Right kidney (tissue), 1 donor: Measurements from ENCODE around the gene KRT81.
"Not testable (repeated sequence)": the region's sequence is repeated elsewhere in the genome, so short reads cannot be mapped to it uniquely, and the experiment has no call there.

Experiments used
- DNase-seq: peaks from one replicate; pipeline ENCODE4 v3.0.0-alpha.2; 2016

The KRT81 gene

DNA sequence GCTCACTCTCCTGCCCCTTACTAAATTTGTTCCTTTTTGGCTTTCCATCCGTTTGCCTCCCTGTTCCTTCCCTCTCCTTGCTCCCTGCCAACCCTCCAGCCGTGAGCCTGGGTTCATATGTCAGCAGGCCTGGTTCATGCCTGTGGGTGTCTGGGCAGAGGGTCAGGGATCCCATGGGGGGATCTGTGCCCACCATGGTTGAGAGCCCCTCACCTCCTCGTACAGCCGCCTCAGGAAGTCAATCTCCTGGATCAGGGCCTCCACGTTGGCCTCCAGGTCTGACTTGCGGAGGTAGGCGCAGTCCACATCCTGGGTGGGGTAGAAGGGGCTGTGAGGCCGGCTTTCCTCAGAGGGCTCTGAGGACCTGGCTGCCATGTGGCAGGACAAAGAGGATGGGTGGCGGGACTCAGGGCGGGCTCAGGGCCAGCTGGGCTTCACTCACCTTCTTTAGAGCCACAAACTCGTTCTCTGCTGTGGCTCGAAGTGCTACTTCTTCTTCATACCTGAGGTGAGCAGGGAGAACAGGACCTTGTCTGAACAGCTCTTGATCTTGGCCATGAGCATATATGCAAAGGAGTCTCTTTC, 26.2 kb upstream of the KRT81 start:
- DNase-seq: no peak

DNA sequence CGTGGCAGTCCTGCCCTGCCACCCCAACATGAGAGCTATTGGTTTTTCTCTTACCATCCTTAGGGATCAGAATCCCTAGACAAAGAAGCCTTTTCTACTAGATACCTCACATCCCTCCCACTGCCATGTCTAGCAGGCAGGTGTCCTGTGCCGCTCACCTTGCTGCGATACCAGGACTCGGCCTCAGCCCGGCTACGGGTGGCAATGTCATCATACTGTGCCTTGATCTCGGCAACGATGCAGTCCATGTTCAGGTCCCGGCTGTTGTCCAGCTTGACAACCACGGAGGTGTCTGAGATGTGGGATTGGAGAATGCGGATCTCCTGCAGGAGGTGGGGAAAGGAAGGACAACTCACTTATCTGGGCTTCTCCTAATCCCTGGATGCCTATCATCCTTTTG, 25.4 kb upstream of the KRT81 start:
- DNase-seq: no peak

DNA sequence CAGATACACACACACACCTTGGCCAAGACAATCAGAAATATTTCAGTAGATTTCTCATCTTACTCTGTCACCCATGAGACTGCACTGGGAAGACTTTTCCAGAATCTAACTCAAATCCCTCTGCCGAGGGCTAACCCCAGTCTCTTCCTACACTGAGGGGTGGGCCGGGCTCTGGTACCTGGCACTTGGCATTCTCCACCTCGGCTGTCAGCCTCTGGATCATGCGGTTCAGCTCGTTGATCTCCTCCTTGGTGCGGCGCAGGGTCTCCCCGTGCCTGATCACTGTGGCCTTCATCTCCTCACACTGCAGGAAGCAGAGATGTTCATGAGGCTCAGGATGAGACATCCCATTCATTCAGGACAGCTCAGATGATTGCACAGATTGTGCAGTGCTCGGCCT, 25.0 kb upstream of the KRT81 start:
- no peak for DNase-seq

DNA sequence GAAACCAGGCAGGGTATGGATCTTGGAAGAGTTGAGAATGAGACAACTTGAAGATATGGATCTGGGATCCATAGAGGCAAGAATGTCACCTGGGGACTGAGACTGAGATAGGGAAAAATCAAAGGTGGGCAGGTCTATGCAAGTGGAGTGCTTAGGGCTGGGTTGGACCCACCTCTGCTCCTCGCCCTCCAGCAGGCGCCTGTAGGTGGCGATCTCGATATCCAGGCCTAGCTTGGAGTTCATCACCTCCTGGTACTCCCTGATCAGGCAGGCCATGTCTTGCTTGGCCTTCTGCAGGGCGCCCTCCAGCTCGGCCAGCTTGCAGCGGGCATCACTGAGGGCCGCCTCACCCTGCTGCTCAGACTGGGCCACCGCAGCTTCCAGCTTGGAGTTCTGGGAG, 24.4 kb upstream of the KRT81 start:
- DNase-seq: not testable (repeated sequence)

DNA sequence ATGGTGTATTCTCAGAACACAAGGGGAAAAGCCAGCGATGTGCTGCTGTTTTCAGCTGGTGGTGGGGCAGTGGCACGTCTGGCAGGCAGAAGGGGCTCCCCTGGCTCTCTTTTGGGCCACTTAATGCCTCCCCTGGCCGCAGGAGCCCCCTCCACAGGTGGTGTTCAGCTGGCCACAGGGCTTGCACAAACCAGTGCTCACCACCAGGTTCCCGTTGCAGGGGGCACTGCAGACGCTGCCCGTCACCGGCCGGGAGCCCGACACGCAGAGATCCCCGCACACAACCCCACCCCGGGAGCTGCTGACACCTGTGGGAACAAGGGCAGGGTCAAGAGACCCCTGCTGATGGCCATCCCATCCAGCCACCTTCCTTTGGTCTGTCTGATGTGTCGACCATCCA, 23.2 kb upstream of the KRT81 start:
- DNase-seq: no peak

DNA sequence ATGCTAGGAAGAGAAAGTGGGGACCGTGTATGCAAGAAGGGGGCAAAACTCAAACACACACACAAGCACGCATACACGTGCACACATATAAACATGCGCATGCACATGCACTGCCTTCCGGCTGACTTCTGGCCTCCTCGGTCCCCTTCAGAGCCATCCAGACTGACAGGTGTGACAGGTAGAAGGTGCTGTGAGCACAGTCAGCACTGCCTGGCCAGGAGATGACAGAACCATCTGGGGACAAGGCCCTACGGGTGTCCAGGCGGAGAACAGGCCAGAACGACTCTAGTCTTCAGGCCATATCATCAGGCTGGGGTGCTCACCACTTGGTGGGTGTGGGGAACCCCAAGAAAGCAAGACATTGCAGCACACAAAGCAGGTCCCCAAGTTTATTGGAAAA, 22.6 kb upstream of the KRT81 start:
- no peak for DNase-seq

DNA sequence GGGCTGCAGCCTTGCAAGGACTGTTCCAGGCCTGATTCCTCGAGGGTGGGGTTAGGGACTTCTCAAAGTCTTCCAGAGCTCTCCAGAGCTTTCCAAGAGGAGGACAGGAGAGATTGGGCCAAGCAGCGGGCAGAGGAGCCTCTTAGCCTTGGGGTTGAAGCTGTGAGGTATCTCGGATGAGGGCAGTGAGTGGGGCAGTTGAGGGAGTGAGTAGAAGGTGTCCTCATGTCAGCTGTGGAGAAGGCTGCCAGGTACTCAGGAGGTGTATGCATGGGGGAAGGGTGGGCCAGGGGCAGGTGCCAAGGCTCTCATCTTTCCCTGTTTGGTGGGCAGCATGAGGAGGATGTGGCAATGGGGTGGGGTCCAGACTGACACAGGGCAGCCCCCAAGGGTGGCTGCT, 22.1 kb upstream of the KRT81 start:
- DNase-seq: no peak

DNA sequence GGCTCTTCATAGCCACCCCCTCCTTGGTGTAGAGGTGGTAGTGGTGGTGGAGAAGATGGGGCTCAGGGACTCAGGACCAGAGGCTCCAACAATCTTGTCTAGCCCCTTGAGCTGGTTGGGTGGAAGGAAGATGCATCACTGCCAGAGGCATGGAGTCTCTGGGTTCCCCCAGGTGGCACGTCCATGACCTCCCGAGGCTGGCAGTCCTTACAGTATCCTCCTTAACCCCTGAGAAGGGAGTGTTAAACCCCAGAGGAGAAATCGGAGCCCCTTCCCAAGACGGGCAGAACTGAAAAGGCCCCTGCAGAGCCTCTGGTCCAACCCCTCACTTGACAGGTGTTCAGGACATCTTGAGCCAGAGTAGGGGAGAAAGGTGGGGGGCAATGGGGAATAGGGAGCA, 20.8 kb upstream of the KRT81 start:
- DNase-seq: no peak

DNA sequence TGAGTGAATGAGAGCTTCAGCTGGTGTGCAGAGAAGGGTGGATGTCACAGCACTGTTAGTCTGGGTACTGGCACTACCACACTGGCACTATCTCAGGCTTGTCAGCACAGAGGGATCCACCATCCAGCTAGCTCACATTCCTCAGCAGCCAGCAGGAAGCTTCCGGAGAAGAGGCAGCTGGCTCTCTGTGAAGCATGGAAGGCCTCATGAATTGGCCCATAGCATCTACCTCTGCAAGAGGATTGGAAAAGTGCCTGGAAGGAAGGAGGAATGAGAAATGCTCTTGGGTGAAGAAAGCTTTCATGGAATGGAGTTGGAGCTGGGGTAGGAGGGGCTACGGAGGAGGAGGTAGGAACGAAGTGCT, 19.9 kb upstream of the KRT81 start:
- no peak for DNase-seq

DNA sequence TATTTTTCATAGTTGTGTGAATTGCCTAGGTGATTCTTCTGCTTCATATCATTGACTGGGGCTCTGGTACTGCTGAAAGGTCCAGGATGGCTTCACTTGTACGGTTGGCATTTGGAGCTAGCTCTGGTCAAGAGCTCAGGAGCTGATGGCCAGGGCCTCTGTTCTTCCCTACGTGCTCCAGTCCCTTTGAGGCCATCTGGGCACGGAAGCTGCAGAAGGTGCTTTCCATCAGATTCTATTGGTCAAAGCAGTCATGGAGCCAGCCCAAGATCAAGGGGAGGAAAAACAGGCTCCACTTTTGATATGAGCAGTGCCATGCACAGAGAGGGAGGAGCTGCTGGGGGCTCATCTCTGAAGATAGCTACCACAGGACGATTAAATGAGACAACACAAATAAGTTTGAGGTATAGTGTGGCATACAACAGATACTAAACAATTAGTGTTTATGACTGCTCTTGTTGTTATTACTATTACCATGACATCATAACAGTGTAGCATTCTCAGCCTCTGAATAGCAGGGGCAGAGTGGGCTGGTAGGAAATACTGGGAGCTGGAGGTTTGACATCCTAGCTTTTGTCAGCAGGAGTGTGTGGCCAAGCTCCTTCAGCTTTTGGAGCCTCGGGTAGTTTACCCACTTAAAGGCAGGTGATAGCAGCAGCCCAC, 19.4 kb upstream of the KRT81 start:
- DNase-seq: no peak

DNA sequence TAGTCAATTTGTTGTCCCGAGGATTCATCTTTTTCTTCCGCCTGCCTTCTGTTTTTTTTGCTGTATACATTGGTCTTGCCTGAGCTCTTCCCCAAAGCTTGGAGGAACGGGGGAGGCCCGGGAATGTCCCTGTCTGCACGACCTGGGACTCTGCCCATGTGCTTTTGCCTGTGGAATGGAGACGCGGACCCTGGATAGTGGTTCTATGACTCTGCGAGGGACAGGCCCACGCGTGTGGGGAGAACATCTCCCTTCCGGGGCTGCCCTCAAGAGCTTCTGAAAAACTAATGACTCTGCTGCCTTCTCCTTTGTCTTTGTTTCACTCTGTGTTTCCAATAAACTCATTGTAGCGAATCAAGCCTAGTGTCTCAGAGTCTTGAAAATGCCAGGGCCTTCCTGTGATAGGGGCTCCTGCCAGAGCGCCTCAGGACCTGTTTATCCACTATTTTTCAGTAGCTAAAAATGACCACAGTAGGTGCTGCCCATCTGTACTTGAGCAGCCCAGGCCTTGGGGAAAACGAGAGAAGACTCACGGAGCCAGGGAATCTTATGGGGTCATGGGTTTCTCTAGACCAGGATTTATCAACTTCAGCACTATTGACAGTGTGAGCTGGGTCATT, 17.6 kb upstream of the KRT81 start:
- no peak for DNase-seq

DNA sequence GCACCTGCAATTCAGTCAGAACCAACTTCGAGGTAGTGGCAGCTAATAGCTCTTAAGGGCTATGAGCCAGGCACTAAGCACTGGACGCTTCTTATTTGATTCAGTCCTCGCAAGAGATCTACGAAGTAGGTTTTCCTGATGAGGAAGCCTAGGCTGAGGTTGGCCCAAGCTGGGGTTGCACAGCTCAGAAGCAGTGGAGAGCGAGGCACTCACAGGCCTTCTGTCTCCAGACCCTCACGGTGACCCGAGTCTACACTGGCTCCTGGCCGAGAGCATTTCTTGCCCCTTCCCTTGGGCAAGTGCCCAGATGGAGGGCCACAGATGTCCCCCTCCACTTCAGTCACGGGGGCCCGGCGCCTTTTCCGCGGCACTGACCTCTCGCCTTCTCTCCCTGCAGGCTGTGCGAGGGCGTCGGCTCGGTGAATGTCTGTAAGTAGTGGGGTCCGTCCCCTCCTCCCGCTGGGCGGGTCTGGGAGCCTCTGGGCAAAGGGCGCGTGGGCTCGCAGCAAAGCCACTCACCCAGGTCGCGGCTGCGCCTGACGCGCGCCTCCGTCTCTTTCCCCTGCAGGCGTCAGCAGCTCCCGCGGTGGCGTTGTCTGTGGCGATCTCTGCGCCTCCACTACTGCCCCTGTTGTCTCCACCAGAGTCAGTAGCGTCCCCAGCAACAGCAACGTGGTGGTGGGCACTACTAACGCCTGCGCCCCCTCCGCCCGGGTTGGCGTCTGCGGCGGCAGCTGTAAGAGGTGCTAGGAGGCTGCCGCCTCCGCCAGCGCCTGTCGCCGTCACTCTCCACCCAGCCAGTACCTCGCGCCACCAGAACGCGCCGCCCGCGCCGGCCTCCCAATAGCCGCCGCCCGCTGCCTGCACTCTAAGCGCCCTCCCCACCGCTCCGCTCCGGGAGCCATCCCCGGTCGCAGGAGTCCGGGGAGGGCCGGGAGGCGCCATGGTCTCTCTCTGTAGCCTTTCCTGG, 16.8 kb upstream of the KRT81 start:
- peak; percentile 87 for DNase-seq

DNA sequence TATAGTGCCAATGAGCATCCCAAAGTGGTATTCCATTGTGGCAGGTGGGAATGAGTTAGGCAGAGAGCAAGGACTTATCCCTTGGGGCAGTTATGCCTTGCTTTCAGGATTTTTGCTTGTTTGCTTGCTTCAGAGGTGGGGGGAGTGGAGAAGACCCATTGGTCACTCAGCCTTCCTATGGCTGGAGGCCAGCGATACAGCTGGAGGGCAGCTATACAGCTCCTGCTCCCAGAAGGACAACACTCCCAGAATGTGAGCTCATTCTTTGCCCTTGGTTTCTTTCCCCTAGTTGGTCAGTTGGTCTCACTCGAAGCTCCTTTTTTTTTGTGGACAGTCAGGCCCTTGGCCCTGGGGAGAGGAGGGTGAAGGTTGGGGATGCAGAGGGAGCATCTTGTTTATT, 15.4 kb upstream of the KRT81 start:
- DNase-seq: no peak

DNA sequence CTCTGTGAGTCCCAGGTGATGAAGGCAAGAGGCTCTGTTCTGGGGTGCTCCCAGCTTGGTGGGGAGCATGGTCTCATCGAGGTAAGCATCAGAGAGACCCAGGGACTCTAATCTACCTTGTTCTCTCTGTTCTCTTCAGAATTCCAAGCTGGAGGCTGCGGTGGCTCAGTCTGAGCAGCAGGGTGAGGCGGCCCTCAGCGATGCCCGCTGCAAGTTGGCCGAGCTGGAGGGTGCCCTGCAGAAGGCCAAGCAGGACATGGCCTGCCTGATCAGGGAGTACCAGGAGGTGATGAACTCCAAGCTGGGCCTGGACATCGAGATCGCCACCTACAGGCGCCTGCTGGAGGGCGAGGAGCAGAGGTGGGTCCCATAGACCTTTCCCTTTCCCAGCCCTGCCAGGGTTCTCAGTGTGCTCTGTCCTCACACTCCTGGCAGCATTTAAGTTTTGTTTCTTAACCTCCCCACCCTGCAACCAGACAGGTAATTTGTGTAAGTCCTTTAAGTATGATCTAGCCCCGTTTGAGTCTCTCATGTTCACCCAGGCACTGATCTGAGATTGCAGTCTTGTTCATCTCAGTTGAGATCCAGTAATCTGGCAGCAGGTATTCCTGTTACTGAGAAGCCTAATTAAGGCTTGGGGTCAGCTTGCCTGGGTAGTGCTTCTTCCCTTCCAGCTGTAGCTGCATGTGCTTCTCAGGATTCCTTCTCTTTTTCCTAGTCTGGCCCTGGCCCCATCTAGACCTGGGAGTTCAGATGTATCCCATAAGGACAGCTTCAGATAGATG, 14.8 kb upstream of the KRT81 start:
- no peak for DNase-seq

DNA sequence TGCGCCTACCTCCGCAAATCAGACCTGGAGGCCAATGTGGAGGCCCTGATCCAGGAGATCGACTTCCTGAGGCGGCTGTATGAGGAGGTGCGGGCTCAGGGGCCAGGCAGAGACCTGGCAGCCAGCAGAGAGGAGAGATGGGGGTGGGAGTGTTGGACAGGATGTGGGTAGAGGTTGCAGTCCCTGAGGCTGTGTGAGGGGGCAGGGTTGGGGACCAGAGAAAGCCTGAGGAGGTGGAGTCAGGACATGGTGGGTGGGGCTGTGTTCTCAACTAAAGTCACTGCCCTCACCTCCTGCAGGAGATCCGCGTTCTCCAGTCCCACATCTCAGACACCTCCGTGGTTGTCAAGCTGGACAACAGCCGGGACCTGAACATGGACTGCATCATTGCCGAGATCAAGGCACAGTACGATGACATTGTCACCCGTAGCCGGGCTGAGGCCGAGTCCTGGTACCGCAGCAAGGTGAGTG, 13.6 kb upstream of the KRT81 start:
- DNase-seq: not testable (repeated sequence)

DNA sequence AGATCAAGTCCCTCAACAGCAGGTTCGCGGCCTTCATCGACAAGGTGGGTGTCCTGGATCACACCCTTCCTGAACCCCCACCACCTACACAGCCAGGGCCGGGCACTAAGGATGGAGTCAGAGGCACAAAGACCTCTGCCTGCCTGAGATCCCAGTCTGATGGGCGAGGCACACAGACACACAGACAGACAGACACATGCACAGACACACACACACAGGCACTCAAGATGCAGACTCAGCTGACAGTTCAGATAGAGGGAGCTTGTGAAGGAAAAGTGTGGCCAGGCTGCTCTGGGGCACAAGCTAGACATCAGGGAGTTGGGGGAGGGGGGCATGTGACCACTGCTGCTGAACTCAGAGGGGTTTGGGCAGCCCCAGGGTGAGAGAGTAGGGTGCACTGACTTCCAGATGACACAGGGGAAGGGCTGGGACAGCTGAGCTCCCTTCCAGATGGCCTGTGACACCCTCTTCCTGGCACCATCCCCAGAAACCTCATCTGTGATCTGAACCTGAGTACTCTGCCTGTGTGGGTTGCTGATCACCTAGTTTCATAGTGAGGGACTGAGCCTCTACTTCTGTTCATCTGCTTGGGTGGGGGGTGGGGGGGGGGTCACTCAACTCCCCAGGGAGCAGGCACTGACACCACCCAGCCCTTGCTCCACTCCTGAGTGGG, 11.0 kb upstream of the KRT81 start:
- not testable (repeated sequence) for DNase-seq

DNA sequence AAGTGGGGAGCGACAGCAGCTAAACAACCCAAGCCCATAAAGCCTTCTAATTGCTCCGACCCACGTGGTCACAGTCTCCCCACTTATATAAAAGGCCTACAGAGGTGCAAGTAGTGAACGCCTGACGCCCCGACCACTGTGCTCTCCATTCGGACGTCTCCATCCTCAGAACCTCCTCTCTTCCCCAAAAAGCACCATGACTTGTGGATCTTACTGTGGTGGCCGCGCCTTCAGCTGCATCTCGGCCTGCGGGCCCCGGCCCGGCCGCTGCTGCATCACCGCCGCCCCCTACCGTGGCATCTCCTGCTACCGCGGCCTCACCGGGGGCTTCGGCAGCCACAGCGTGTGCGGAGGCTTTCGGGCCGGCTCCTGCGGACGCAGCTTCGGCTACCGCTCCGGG, 10.4 kb upstream of the KRT81 start:
- not testable (repeated sequence) for DNase-seq

DNA sequence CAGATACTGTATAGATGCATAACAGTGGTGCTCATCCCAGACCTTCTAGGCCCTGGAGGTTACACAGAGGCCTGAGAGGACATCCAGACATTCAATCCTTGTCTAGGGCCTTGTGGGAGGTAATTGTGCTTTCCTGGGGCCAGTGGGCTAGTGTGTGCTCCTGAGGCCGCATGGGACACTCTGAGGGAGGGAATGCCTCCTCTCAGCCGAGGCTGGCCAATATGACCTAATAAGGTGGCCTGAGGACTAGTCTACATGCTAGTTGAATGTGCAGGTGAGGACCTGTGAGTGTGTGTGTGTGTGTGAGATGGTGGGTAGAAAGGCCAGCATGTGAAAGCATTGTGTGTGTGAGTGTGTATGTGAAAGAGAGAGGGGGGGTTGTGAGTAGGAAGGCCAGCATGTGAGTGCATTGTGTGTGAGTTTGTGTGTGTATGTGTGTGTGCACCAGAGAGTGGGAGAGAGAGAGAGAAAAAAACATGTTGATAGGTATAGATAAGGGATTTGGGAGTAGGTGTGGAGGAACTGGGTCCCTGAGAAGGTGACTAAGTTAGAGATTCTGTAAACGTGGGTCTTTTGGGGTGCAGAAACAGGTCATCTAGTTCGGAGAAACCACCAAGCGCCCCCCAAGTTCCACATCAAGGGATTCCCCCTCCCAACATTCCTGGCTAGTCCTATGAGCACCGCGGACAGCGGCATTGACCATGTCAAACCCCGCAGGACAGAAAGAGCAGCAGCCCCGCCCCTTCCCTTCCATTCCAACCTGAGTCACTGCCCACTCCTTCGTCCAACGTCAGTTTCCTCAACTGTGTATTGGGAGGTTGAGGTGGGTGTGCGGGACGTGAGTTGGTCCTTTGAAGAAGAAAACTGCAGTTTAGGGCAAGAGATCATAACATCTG, 9.7 kb upstream of the KRT81 start:
- no peak for DNase-seq

DNA sequence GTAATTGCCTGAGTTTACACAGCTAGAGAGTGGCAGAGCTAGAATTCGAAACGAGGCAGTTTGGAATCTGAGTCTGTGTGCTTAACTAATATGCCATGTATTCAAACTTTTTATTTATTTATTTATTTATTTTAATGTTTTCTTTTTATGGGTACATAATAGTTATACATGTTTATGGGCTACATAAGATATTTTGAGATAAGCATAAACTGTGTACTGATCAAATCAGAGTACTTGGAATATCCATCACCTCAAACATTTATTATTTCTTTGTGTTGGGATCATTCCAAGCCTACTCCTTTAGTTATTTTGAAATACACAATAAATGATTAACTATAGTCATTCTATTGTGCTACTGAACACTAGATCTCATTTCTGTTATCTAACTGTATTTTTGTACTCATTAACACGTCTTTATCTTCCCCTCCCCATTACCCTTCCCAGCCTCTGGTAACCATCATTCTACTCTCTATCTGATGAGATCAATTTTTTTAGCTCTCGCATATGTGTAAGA, 7.4 kb upstream of the KRT81 start:
- no peak for DNase-seq

DNA sequence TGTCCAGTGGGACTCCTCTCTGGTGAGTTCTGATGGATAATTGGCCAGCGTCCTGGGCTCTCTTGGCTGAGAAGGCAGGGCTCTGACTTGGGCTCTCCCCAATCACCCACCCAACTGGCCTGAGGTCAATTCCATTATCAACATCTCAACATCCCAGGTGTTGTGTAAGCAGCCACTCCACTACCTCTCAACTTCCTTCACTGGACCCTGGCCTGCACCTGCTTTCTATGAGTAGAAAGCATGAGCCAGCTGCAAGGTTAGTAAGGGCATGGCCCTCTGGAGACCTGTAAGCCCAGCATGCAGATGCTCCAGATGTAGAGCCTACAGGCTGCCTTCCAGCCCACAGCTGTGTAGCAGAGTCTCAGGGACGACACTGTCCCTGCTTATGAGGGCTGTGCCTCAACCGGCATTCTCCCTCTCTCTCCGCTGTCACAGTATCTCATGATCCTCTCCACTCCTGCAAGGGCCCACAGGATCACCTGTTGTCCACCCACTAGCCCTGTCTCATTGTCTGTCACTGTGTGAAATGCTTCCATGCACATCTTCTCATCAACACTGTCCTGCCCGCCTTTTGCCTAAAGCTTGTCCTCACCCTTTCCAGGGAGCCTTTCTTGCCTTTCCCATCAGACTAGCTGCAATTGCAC, 5.4 kb upstream of the KRT81 start:
- no peak for DNase-seq
